ENCODE data around the gene SYT3.

The SYT3 gene

GRCh38 chr19:50629801-50630200 is 9.9 kb downstream of the SYT3 start:
- TF ChIP-seq, protein P1, sequence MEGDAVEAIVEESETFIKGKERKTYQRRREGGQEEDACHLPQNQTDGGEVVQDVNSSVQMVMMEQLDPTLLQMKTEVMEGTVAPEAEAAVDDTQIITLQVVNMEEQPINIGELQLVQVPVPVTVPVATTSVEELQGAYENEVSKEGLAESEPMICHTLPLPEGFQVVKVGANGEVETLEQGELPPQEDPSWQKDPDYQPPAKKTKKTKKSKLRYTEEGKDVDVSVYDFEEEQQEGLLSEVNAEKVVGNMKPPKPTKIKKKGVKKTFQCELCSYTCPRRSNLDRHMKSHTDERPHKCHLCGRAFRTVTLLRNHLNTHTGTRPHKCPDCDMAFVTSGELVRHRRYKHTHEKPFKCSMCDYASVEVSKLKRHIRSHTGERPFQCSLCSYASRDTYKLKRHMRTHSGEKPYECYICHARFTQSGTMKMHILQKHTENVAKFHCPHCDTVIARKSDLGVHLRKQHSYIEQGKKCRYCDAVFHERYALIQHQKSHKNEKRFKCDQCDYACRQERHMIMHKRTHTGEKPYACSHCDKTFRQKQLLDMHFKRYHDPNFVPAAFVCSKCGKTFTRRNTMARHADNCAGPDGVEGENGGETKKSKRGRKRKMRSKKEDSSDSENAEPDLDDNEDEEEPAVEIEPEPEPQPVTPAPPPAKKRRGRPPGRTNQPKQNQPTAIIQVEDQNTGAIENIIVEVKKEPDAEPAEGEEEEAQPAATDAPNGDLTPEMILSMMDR (conservative IDR thresholded peaks at IDR 0.05; ENCODE audit: low read depth) = no peak
- H3K27ac ChIP-seq = no peak overlapping the region
- ChIA-PET POLR2A (ENCODE audit: low non-redundant PET) (no interaction called here), CTCF (no interaction called here)
- no peak for DNase-seq (ENCODE audit: low spot score)

DNA sequence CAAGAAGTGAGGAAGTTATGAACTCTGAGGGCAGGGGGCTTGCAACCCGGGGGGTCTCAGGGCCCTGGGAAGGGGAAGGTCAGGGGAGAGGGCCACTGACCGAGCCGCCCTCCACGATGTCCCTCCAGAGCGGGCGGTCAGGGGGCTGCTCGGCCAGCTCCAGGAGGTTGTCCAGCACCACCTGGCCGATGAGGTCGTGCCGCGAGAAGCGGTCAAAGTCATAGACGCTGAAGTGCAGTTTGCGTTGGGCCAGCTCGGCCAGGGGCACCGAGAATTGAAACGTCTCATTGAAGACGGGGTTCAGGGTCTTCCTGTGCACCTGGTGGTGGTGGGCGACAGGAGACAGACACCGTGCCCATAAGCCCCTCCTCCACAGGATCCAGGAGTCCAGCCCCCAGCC is 10.5 kb downstream of the SYT3 start:
- H3K27ac ChIP-seq = no peak overlapping the region
- no peak for DNase-seq (ENCODE audit: low spot score)
- TF ChIP-seq, protein P1 (conservative IDR thresholded peaks at IDR 0.05; ENCODE audit: low read depth) = no peak
- ChIA-PET POLR2A (ENCODE audit: low non-redundant PET) (no interaction called here), CTCF (no interaction called here)

- no peak overlapping the region for H3K27ac ChIP-seq
- POLR2A ChIA-PET (ENCODE audit: low non-redundant PET) = no interaction called here
- DNase-seq (ENCODE audit: low spot score) = no peak
- TF ChIP-seq, protein P1 (conservative IDR thresholded peaks at IDR 0.05; ENCODE audit: low read depth) = no peak
- CTCF ChIA-PET = no interaction called here
These were observed 11.1 kb downstream of the SYT3 start for GRCh38 chr19:50628551-50628950.

GRCh38 chr19:50628146-50628545 is 11.5 kb downstream of the SYT3 start:
- TF ChIP-seq, protein P1 (conservative IDR thresholded peaks at IDR 0.05; ENCODE audit: low read depth) = no peak
- H3K27ac ChIP-seq = no peak overlapping the region
- ChIA-PET CTCF (interaction anchor here (0.6 kb wide), 1 partner anchor 89 kb away, joined by 3 read pairs; no protein-coding TSS in a partner anchor), POLR2A (ENCODE audit: low non-redundant PET) (no interaction called here)
- no peak for DNase-seq (ENCODE audit: low spot score)

- H3K27ac ChIP-seq = no peak overlapping the region
- ChIA-PET CTCF (no interaction called here), POLR2A (ENCODE audit: low non-redundant PET) (no interaction called here)
- TF ChIP-seq, protein P1 (conservative IDR thresholded peaks at IDR 0.05; ENCODE audit: low read depth) = no peak
- no peak for DNase-seq (ENCODE audit: low spot score)
These were observed 12.9 kb downstream of the SYT3 start for GRCh38 chr19:50626795-50627194.

DNA sequence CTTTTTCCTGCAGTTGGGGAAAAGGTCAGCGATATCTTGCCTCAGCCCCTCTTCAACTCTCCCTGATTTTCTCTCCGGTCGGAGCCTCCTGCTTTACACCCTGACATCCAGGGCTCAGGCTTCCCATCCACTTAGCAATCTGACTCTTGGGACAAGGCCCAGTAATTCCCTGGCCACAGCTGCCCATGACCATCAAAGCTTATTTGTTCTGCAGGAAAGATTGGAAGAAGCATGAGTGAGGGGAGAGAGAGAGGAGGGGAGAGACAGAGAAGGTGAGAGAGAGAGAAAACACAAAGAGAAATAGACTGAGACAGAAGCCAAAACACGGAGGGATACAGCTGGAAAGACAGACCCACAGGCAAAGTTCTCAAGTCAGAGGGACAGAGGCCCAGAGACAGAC is 13.7 kb downstream of the SYT3 start:
- TF ChIP-seq, protein P1 (conservative IDR thresholded peaks at IDR 0.05; ENCODE audit: low read depth) = no peak
- H3K27ac ChIP-seq = no peak overlapping the region
- ChIA-PET CTCF (no interaction called here), POLR2A (ENCODE audit: low non-redundant PET) (no interaction called here)
- DNase-seq (ENCODE audit: low spot score) = no peak

All from RWPE1 (cell line).